Lung (tissue), 12 donors: ENCODE data around the gene GTF2F2. TPM values are rescaled to one million over a fixed set of nuclear protein-coding genes. Genes with fewer than 3 reads are reported as not detected.
A peak's percentile ranks its signal among the peaks of the same experiment; 100 is the strongest.

Experiments
- ATAC-seq: fragments of 200-7000 bp; cut with Tn5 transposase; one replicate; pipeline ENCODE4 v1.9.1; 2020; ENCODE audit warnings: moderate number of reproducible peaks; ENCODE audit not compliant: insufficient read depth, low FRiP score
- DNase-seq, 3 donors: peaks; one replicate each; pipeline ENCODE4 v3.0.0-alpha.2; 2013 to 2017
- H3K27ac ChIP-seq, 2 donors: one replicate each; pipeline ENCODE4 v1.5.1; 2013; ENCODE audit warnings: mild to moderate bottlenecking in 2 of 2, moderate library complexity in 2 of 2, control low read depth in 1 of 2, inconsistent platforms in 1 of 2, low read depth in 1 of 2, low read length in 1 of 2
- H3K27me3 ChIP-seq, 3 donors: one replicate each; pipeline ENCODE4 v1.5.1; 2013; ENCODE audit warnings: low read length in 2 of 3; ENCODE audit not compliant: control insufficient read depth in 3 of 3, insufficient read depth in 3 of 3
- H3K36me3 ChIP-seq, 4 donors: one replicate each; pipeline ENCODE4 v1.5.1; 2013; ENCODE audit warnings: low read length in 4 of 4, mild to moderate bottlenecking in 1 of 4, moderate library complexity in 1 of 4; ENCODE audit not compliant: control insufficient read depth in 4 of 4, insufficient read depth in 4 of 4
- H3K4me1 ChIP-seq, 5 donors: one replicate each; pipeline ENCODE4 v1.5.1; 2013; ENCODE audit warnings: low read length in 5 of 5, mild to moderate bottlenecking in 2 of 5, moderate library complexity in 1 of 5; ENCODE audit not compliant: control insufficient read depth in 5 of 5, insufficient read depth in 5 of 5
- H3K4me3 ChIP-seq: one replicate; pipeline ENCODE4 v1.5.1; 2013; ENCODE audit warnings: mild to moderate bottlenecking, control low read depth, moderate library complexity
- H3K9ac ChIP-seq, 2 donors: one replicate each; pipeline ENCODE4 v1.5.1; 2013; ENCODE audit warnings: low read length in 2 of 2, control low read depth in 1 of 2; ENCODE audit not compliant: insufficient read depth in 1 of 2
- H3K9me3 ChIP-seq, 4 donors: one replicate each; pipeline ENCODE4 v1.5.1; 2013; ENCODE audit warnings: low read length in 3 of 4, mild to moderate bottlenecking in 1 of 4, moderate library complexity in 1 of 4; ENCODE audit not compliant: control insufficient read depth in 4 of 4, insufficient read depth in 3 of 4
- WGBS, 2 donors: extraction: QIAGEN DNeasy Blood & Tissue Kit; methylation state at CpG; one replicate each; pipeline ENCODE4 v1.1.7; 2013; 5-methylcytosine and 5-hydroxymethylcytosine counted together
- polyA plus RNA-seq, 2 donors: library from polyadenylated mRNA; stranded (reverse); fragments of 200-250 nt; gene quantifications; one replicate each; pipeline ENCODE4 v1.2.1, GENCODE V29; 2013
- total RNA-seq, 2 donors: library from RNA; depleted of rRNA in 1 of 2; stranded (reverse); fragments of >200 nt in 1 of 2; gene quantifications; one replicate each; pipeline ENCODE4 v1.2.1, GENCODE V29; 2014 to 2021
- TF ChIP-seq, protein P1 (sequence below): IDR thresholded peaks from 2 replicates; pipeline ENCODE4 v1.5.1; 2012; ENCODE audit warnings: mild to moderate bottlenecking; ENCODE audit errors: control extremely low read depth, extremely low read depth
- donor health status: control.
- donor health status: control.
- donor health status: Bipolar disorder and iron deficiency.
- donor health status: healthy.
- donor health status: DM: yes; HTN: yes; CAD: no.

Gene GTF2F2
- total and polyA plus RNA-seq, 4 donors: 13.7 to 21.3 (median 14.3) TPM

DNA sequence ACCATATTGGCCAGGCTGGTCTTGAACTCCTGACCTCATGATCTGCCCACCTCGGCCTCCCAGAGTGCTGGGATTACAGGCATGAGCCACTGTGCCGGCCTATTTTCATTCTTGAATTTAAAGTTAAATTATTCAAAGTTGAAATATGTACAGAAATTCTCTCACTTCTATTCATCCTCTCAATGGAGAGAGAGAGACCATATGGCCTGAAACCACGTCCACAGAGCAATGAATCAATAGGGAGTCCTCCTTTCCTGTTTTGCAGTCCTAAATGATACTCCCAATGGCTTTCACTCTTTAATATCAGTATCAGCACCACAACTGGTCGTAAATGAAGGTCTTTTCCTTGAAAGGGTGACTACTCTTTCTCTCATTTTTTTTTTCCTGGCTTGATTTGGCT is 111.0 kb downstream of the GTF2F2 start:
- no peaks in the 10 kb centered on the region for H3K9me3 ChIP-seq
- TF ChIP-seq, protein P1, sequence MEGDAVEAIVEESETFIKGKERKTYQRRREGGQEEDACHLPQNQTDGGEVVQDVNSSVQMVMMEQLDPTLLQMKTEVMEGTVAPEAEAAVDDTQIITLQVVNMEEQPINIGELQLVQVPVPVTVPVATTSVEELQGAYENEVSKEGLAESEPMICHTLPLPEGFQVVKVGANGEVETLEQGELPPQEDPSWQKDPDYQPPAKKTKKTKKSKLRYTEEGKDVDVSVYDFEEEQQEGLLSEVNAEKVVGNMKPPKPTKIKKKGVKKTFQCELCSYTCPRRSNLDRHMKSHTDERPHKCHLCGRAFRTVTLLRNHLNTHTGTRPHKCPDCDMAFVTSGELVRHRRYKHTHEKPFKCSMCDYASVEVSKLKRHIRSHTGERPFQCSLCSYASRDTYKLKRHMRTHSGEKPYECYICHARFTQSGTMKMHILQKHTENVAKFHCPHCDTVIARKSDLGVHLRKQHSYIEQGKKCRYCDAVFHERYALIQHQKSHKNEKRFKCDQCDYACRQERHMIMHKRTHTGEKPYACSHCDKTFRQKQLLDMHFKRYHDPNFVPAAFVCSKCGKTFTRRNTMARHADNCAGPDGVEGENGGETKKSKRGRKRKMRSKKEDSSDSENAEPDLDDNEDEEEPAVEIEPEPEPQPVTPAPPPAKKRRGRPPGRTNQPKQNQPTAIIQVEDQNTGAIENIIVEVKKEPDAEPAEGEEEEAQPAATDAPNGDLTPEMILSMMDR: no peak
- peaks cover 0 to 3% (median 0%) of the 10 kb centered on the region in 4 donors for H3K36me3 ChIP-seq
- WGBS, 2 donors: 92 to 97% methylated on average over 4 of the region's 4 CpGs
- ATAC-seq (no peak), DNase-seq (no peak)
- no peak overlapping the region for H3K9ac ChIP-seq
- no peaks in the 10 kb centered on the region for H3K27me3 ChIP-seq
- no peak overlapping the region for H3K4me3 ChIP-seq
- peak overlapping the region in 1 of 2 donors; percentile 21 for H3K27ac ChIP-seq
- H3K4me1 ChIP-seq: peaks cover 0 to 5% (median 0%) of the 10 kb centered on the region in 5 donors

- peak in 2 of 3 donors; percentile 59 to 70 for DNase-seq
- peak overlapping the region in 1 of 2 donors; percentile 21 for H3K27ac ChIP-seq
Observed at GRCh38 chr13:45231722-45232121, 111.4 kb downstream of the GTF2F2 start.

DNA sequence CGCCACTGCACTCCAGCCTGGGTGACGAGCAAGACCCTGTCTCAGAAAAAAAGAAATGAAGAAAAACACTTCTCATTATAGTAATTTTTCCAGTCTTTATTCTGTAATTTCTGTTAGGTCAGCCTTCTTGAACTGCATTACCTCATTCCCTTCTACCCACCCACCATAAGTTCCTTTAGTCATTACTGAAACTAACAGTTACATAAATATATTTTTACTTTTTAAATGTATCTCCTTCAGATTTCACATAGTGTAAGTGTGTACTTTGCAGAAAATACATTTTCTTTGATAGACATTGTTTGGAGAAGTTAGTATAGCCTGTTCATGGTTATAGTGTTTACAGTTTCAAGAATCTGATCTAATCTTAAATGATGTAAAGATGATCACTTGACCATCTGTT is 112.3 kb downstream of the GTF2F2 start:
- H3K27me3 ChIP-seq: no peaks in the 10 kb centered on the region
- no peaks in the 10 kb centered on the region for H3K9me3 ChIP-seq
- 95 to 100% methylated on average over 2 of the region's 2 CpGs for WGBS, 2 donors

More at GRCh38 chr13:45231722-45232121, 111.4 kb downstream of the GTF2F2 start:
- TF ChIP-seq, protein P1: no peak
- WGBS, 2 donors: 28 to 41% methylated on average over 1 of the region's 1 CpG
- H3K9me3 ChIP-seq: no peaks in the 10 kb centered on the region
- H3K27me3 ChIP-seq: no peaks in the 10 kb centered on the region
- peaks cover 0 to 3% (median 0%) of the 10 kb centered on the region in 4 donors for H3K36me3 ChIP-seq
- ATAC-seq: no peak
- no peak overlapping the region for H3K9ac ChIP-seq
- H3K4me3 ChIP-seq: no peak overlapping the region
- peaks cover 0 to 5% (median 0%) of the 10 kb centered on the region in 5 donors for H3K4me1 ChIP-seq

More for the DNA sequence above, 112.3 kb downstream of the GTF2F2 start:
- TF ChIP-seq, protein P1: no peak
- peaks cover 0 to 5% (median 0%) of the 10 kb centered on the region in 5 donors for H3K4me1 ChIP-seq
- peaks cover 0 to 3% (median 0%) of the 10 kb centered on the region in 4 donors for H3K36me3 ChIP-seq
- no peak for DNase-seq
- no peak for ATAC-seq
- H3K9ac ChIP-seq: no peak overlapping the region
- no peak overlapping the region for H3K4me3 ChIP-seq
- no peak overlapping the region for H3K27ac ChIP-seq
